ENCODE data around the gene ASCC1.

DNA sequence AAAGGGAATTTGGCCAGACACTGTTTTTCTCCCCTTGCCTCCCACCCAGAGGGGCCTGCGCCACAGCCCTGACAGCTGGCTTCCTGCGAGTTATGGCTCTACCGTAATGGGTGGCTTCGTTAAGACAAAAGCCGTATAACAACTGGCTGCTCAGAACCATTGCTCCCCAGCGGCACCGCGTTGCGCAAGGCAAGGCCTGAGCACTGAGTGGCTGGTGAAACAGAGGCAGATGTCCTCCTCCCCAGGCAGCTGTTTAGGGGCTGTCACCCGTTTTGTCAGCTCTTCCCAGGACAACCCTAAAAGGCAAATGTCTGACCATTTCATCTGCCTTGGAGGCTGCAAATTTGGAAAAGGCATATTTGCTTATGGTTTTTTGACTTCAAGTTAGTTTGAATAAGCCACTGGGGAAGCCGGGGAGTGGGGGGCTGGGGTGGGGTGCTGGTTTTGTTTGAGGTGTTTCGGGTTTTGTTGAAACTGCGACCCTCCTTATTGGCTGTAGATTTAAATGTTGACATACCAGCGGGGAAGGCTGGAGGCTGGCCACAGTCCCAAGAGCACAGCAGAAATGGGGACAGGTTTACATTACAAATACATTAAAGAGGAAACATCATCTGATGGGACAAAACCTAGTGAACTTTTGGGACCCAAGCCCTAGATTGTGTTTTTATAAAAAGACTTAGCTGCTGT, 127.0 kb downstream of the ASCC1 start:
- TF ChIP-seq CTCF (IDR thresholded peaks at IDR 0.05; ENCODE audit: insufficient read depth, low read length, poor library complexity, severe bottlenecking) = no peak
- TF ChIP-seq EZH2phosphoT487 (conservative IDR thresholded peaks at IDR 0.05; ENCODE audit: low read length) = no peak

Measured in SU-DHL-6 (cell line).